Hepatocyte (in vitro differentiated cells): ENCODE results near the gene MIGA2.

ENCODE experiments used
- CTCF ChIP-seq: fragments of 200-600 bp; sonication (generic); IDR thresholded peaks from 2 replicates; pipeline ENCODE4 v1.5.1; 2016; ENCODE audit warnings: antibody characterized with exemption, mild to moderate bottlenecking; ENCODE audit not compliant: poor library complexity
- EZH2 ChIP-seq: fragments of 200-600 bp; sonication (generic); IDR thresholded peaks from 2 replicates; pipeline ENCODE4 v1.6.1; 2016; ENCODE audit warnings: antibody characterized with exemption, mild to moderate bottlenecking, borderline replicate concordance
- EZH2phosphoT487 ChIP-seq: fragments of 200-600 bp; sonication (generic); IDR thresholded peaks from one replicate; pipeline ENCODE4 v1.6.1; 2018; ENCODE audit warnings: antibody characterized with exemption, mild to moderate bottlenecking, low read depth, moderate library complexity; ENCODE audit not compliant: unreplicated experiment, severe bottlenecking

- TF ChIP-seq CTCF (no peak), EZH2 (no peak), EZH2phosphoT487 (no peak)
Observed at GRCh38 chr9:129069862-129070641, 33.6 kb downstream of the MIGA2 start.
